ENCODE results near the gene DTNB.

DNA sequence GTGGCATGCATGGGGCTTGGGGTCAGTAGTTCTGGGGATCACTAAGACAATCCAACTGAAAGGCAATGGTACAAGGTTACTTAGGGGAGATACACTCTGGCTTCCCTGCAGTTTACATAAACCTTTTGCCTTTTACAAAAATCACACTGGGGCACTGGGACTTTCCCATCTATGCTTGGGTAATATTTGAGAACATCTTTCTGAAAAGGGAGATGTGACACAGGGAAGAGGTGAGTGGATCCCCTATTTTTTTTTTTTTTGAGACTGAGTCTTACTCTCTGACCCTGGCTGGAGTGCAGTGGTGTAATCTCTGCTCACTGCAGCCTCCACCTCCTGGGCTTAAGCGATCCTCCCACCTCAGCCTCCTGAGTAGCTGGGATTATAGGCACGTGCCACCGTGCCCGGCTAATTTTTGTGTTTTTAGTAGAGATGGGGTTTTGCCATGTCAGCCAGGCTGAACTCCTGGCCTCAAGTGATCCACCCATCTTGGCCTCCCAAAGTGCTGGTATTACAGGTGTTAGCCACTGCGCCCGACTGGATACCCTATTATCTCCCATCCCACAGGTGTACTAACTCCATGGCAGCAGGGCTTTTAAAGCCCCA is 248.8 kb downstream of the DTNB start:
- TF ChIP-seq, protein P1, sequence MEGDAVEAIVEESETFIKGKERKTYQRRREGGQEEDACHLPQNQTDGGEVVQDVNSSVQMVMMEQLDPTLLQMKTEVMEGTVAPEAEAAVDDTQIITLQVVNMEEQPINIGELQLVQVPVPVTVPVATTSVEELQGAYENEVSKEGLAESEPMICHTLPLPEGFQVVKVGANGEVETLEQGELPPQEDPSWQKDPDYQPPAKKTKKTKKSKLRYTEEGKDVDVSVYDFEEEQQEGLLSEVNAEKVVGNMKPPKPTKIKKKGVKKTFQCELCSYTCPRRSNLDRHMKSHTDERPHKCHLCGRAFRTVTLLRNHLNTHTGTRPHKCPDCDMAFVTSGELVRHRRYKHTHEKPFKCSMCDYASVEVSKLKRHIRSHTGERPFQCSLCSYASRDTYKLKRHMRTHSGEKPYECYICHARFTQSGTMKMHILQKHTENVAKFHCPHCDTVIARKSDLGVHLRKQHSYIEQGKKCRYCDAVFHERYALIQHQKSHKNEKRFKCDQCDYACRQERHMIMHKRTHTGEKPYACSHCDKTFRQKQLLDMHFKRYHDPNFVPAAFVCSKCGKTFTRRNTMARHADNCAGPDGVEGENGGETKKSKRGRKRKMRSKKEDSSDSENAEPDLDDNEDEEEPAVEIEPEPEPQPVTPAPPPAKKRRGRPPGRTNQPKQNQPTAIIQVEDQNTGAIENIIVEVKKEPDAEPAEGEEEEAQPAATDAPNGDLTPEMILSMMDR (IDR thresholded peaks at IDR 0.05) = no peak
- TF ChIP-seq POLR2A (IDR thresholded peaks at IDR 0.05) = no peak

Data from Peyer's patch (tissue), 4 donors.